GM12873 (cell line): Measurements from ENCODE around the gene GPC2.

ENCODE experiments used
- TF ChIP-seq, protein P1 (sequence below): IDR thresholded peaks from 2 replicates; pipeline ENCODE4 v1.5.1; 2012; ENCODE audit warnings: low read depth, mild to moderate bottlenecking, moderate library complexity, low read length, control low read depth; ENCODE audit not compliant: insufficient read depth; ENCODE audit errors: missing control alignments

GPC2 gene

DNA sequence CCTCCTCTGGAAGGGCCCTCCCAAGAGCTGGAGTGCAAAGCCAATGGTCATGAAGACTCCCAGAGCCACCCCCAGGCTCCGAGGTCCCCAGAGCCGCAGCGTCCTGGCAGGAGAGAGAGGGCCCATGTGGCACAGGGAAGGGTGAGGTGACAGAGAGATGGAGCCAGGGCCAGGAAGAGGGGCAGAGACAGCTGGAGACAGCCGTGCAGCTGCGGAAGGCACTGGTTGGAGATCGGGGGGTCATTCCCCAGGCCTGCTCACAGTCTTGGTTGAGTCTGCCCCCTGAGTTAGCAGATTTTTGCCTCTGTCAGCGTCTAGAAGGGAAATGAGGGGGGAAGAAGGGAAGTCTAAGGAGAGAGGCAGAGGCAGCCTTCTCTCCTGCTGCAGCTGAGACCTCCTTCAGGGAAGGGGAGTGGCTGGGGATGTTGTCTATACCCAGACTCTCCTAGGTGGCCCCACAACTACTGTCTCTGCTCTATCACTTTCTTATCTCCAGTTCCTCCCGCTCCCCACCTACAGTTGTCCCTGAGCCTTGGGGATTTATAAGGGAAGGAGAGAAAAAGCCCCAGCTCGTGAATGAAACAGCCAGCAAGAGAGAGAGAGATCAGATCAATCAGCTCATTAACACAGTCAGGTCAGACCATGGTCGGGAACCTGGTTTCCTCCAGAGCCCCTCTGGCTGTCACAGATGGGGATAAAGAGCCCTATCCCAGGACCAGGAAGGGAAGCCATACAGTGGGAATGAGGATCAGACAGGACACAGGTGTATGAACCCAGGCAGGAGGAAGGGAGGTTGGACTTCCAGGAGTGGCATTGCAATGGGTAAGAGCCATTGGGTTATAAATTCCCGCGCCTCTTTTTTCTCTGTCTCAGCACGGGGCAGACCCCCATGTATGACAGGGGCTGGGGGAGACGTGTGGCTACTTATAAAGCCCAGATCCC, 9.9 kb downstream of the GPC2 start:
- TF ChIP-seq, protein P1, sequence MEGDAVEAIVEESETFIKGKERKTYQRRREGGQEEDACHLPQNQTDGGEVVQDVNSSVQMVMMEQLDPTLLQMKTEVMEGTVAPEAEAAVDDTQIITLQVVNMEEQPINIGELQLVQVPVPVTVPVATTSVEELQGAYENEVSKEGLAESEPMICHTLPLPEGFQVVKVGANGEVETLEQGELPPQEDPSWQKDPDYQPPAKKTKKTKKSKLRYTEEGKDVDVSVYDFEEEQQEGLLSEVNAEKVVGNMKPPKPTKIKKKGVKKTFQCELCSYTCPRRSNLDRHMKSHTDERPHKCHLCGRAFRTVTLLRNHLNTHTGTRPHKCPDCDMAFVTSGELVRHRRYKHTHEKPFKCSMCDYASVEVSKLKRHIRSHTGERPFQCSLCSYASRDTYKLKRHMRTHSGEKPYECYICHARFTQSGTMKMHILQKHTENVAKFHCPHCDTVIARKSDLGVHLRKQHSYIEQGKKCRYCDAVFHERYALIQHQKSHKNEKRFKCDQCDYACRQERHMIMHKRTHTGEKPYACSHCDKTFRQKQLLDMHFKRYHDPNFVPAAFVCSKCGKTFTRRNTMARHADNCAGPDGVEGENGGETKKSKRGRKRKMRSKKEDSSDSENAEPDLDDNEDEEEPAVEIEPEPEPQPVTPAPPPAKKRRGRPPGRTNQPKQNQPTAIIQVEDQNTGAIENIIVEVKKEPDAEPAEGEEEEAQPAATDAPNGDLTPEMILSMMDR, result no peak

DNA sequence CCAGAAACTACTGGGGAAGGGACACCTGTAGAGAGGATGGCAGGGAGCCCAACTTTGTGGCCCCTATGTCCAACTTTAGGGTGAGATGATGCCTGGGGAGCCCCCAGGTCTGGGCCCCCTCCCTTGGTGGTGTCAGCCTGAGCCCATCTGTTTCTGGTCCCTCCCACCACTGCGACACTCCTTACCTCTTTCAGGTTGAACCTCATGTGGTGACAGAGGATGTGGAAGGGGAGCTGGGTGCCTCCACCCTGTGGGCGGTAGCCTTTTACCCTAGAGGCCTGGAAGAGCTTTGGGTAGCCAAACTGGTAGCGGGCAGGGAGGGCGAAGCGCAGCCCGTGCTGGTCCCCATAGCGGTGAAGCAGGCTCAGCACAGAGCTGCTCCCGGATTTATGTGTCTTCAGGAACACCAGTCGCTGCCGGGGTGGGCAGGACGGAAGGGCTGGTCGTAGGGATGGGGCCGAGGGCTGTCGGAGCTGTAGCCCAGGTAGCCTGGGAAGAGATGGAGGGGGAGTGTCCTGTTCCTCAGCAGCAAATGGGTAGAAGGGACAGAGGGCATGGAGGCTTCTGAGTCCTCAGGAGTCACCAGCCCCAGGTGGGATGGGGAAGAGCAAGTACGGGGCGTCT, 10.8 kb downstream of the GPC2 start:
- TF ChIP-seq, protein P1, result no peak

DNA sequence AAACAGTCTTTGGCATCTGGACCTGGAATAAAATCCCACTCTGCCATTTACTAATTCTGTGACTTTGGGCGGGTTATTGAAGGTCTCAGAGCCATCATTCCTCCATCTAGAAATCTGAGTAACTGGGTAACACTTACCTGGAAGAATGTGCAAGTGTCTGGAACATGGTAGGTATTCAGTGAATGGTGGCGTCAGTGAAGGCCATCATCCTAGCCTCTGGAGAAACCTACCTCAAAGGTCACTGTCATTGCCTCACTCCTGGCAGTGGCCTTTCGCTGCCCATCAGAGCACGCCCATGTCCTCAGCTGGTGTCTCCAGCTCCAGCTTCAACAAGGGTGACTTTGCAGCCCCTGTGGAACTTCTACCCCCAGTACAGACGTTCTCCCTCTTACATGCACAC, 13.3 kb downstream of the GPC2 start:
- TF ChIP-seq, protein P1, result no peak

DNA sequence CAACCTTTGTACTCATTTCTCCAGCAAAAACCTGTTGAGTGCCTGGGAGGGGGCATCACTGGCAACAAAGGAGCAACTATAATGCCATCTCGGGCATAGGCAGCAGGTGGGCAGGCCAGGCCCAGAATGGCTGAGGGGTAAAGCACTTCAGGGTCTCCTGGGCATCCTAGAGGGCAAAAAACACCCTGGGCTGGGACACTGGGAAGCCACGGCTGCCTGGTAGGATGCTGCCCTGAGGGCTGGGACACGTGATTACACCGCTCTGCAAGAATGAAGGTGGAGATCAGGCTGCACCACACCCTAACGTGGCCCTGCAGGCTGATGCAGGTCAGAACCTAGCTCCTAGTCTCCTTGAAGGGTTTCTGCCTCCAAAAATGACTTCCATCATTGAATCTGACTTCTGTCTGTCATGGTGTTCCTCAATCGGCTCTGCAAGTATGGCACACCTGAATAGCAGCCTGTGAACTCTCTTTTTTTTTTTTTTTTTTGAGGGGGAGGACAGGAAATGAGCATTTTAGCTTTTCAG, 14.1 kb downstream of the GPC2 start:
- TF ChIP-seq, protein P1, result no peak

DNA sequence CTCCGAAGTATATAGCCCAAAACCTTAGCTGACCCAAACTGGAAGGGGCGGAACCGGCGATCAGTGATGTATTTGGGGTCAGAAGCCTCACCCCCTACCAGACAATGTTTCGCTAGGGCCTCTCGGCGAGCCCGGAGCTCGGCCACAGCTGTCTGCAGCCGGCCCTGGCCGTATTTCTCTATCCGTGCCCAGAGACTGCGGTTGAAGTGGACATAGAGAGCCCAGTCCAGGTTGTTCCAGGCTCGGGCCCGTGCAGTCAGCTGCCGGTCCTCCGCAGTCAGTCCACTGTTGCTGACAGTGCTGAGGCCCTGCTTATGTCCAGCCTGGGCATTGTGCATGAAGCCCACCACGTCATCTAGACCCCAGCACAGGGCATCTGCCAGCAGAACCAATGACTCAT, 17.1 kb downstream of the GPC2 start:
- TF ChIP-seq, protein P1, result no peak

DNA sequence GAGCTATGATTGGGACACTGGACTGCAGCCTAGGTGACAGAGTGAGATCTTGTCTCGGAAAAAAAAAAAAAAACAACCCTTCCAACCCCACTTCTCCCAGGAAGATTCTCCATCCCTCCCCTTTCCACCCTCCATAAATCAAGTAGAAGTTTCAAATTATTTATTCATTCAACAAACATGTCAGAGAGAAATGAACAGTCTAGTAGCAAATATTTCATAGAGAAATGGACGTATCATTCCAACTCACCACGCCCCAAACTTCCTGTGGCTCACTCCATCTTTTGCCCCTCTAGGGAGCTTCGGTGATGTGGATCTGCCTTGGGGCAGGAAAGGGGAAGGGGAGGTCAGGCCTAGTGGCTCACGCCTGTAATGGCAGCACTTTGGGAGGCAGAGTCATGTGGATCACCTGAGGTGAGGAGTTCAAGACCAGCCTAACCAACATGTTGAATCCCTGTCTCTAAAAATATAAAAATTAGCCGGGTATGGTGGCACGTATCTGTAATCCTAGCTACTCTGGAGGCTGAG, 18.0 kb downstream of the GPC2 start:
- TF ChIP-seq, protein P1, result peak; percentile 34

DNA sequence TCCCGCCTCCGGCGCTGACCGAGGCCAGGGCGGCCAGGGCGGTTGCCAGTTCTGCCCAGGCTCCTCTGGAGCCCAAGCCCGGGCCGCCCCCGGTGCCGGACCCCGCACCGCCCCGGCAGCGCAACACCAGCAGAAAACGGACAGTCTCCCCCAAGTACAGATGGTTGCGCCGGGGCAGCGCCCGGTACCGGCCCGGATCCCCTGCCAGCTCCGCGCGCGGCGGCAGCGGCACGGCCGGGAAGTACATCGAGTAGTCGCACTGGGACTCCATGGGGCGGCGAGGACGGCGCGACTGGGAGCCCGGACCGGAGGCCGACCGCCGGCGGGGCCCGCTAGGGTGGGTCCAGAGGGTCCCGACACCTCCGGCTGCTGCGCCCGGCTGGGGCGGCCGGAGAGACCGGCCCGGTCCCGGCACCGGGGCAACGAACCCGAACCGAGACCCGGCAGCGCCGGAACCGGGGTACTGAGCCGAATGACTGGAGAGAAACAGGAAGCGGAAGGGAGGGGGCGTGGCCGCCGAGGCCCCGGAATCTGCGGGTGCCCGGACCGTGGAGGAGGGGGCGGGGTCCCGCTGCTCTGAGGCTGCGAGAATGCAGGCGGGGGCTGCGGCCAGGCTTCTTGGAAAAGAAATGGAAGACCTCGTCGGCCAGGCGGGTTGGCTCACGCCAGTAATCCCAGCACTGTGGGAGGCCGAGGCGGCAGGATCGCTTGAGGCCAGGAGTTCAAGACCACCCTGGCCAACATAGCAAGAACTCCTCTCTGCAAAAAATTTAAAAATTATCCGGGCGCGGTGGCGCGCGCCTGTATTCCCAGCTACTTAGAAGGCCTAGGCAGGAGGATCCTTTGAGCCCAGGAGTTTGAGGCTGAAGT, 18.7 kb downstream of the GPC2 start, which contains the start of gene TRAPPC14:
TSS of gene TRAPPC14 (minus strand) at position 495 of the 870 bp plus-strand sequence. CDS start at position 271, 224 bp downstream.
- TF ChIP-seq, protein P1, result no peak
